GM21576 (cell line): Measurements from ENCODE around the gene ORC5.
"Not testable (repeated sequence)": the region's sequence is repeated elsewhere in the genome, so short reads cannot be mapped to it uniquely, and the experiment has no call there.

Experiments used
- ATAC-seq: cut with Tn5 transposase; IDR thresholded peaks from one replicate; pipeline ENCODE4 v1.9.1; 2021; ENCODE audit warnings: mild to moderate bottlenecking, moderate library complexity; ENCODE audit not compliant: unreplicated experiment

ORC5 gene

GRCh38 chr7:104192434-104192833, 15.4 kb downstream of the ORC5 start:
- no peak for ATAC-seq

- no peak for ATAC-seq
Observed at GRCh38 chr7:104185346-104185745, 22.5 kb downstream of the ORC5 start.

- ATAC-seq: no peak
Observed at GRCh38 chr7:104179178-104179577, 28.6 kb downstream of the ORC5 start.

- not testable (repeated sequence) for ATAC-seq
Observed at GRCh38 chr7:104177565-104178083, 30.2 kb downstream of the ORC5 start.

- no peak for ATAC-seq
Observed at GRCh38 chr7:104176332-104176731, 31.5 kb downstream of the ORC5 start.

- ATAC-seq: no peak
Observed at GRCh38 chr7:104175361-104175984, 32.3 kb downstream of the ORC5 start.

GRCh38 chr7:104174798-104175197, 33.0 kb downstream of the ORC5 start:
- no peak for ATAC-seq

GRCh38 chr7:104162081-104162480, 45.7 kb downstream of the ORC5 start:
- ATAC-seq: no peak

GRCh38 chr7:104161244-104161643, 46.6 kb downstream of the ORC5 start:
- no peak for ATAC-seq

GRCh38 chr7:104160375-104160774, 47.4 kb downstream of the ORC5 start:
- no peak for ATAC-seq

GRCh38 chr7:104156842-104157277, 51.0 kb downstream of the ORC5 start:
- no peak for ATAC-seq

GRCh38 chr7:104153287-104153686, 54.5 kb downstream of the ORC5 start:
- ATAC-seq: no peak

GRCh38 chr7:104152468-104152867, 55.3 kb downstream of the ORC5 start:
- no peak for ATAC-seq

- no peak for ATAC-seq
Observed at GRCh38 chr7:104150470-104150869, 57.3 kb downstream of the ORC5 start.

- no peak for ATAC-seq
Observed at GRCh38 chr7:104149822-104150221, 58.0 kb downstream of the ORC5 start.

GRCh38 chr7:104142147-104142546, 65.7 kb downstream of the ORC5 start:
- ATAC-seq: no peak

GRCh38 chr7:104137971-104138370, 69.8 kb downstream of the ORC5 start:
- no peak for ATAC-seq

GRCh38 chr7:104137511-104137910, 70.3 kb downstream of the ORC5 start:
- no peak for ATAC-seq

- ATAC-seq: no peak
Observed at GRCh38 chr7:104136981-104137380, 70.8 kb downstream of the ORC5 start.

- no peak for ATAC-seq
Observed at GRCh38 chr7:104136561-104136960, 71.3 kb downstream of the ORC5 start.

GRCh38 chr7:104135760-104136558, 71.9 kb downstream of the ORC5 start:
- ATAC-seq: no peak

- ATAC-seq: no peak
Observed at GRCh38 chr7:104133238-104133637, 74.6 kb downstream of the ORC5 start.
